HG03064 (cell line): ENCODE measurements around the gene DOK3.
"Not testable (repeated sequence)": the region's sequence is repeated elsewhere in the genome, so short reads cannot be mapped to it uniquely, and the experiment has no call there.

ENCODE experiments used
- ATAC-seq: cut with Tn5 transposase; IDR thresholded peaks from one replicate; pipeline ENCODE4 v1.9.1; 2021; ENCODE audit warnings: low read depth; ENCODE audit not compliant: unreplicated experiment

Gene DOK3

GRCh38 chr5:177498013-177498787 is 11.4 kb downstream of the DOK3 start:
- ATAC-seq = no peak

- ATAC-seq = peak; percentile 62
These were observed 12.2 kb downstream of the DOK3 start, which contains the start of gene PDLIM7 for GRCh38 chr5:177497292-177498012. PDLIM7 (minus strand) TSS chr5:177497604; CDS start chr5:177496512, 1,092 bp downstream.

GRCh38 chr5:177496727-177497291 is 12.8 kb downstream of the DOK3 start:
- ATAC-seq = no peak

- ATAC-seq = no peak
These were observed 13.4 kb downstream of the DOK3 start for GRCh38 chr5:177496070-177496726.

- no peak for ATAC-seq
These were observed 14.2 kb downstream of the DOK3 start for GRCh38 chr5:177495243-177496060.

- no peak for ATAC-seq
These were observed 15.1 kb downstream of the DOK3 start for GRCh38 chr5:177494346-177495195.

GRCh38 chr5:177493795-177494345 is 15.8 kb downstream of the DOK3 start:
- no peak for ATAC-seq

- ATAC-seq = no peak
These were observed 16.8 kb downstream of the DOK3 start for GRCh38 chr5:177492841-177493240.

GRCh38 chr5:177491983-177492746 is 17.5 kb downstream of the DOK3 start:
- ATAC-seq = no peak

- no peak for ATAC-seq
These were observed 18.1 kb downstream of the DOK3 start for GRCh38 chr5:177491429-177491945.

- no peak for ATAC-seq
These were observed 18.6 kb downstream of the DOK3 start for GRCh38 chr5:177490992-177491391.

GRCh38 chr5:177490311-177490991 is 19.2 kb downstream of the DOK3 start:
- no peak for ATAC-seq

GRCh38 chr5:177489119-177489716 is 20.4 kb downstream of the DOK3 start:
- no peak for ATAC-seq

GRCh38 chr5:177487975-177488374 is 21.7 kb downstream of the DOK3 start:
- ATAC-seq = no peak

GRCh38 chr5:177487144-177487543 is 22.5 kb downstream of the DOK3 start:
- no peak for ATAC-seq

GRCh38 chr5:177486256-177486655 is 23.4 kb downstream of the DOK3 start:
- ATAC-seq = no peak

GRCh38 chr5:177485753-177486152 is 23.9 kb downstream of the DOK3 start:
- not testable (repeated sequence) for ATAC-seq
